Gastrocnemius medialis (tissue), 4 donors: ENCODE measurements around the gene AADACL2.

Experiments used
- CTCF ChIP-seq, 5 experiments: fragments of 450-650 bp in 3 of 5; fragments of 200-600 bp in 2 of 5; sonication (generic) in 2 of 5; IDR thresholded peaks in 4 of 5; conservative IDR thresholded peaks in 1 of 5; 1 replicate in 4 of 5; 2 replicates in 1 of 5; pipeline ENCODE4 v1.5.1; 2016 to 2019; ENCODE audit warnings: antibody characterized with exemption in 5 of 5, mild to moderate bottlenecking in 3 of 5, moderate library complexity in 3 of 5
- POLR2A ChIP-seq, 2 donors: fragments of 450-650 bp; IDR thresholded peaks; one replicate each; pipeline ENCODE4 v1.6.1; 2017; ENCODE audit warnings: antibody characterized with exemption in 2 of 2, mild to moderate bottlenecking in 2 of 2, moderate library complexity in 2 of 2

DNA sequence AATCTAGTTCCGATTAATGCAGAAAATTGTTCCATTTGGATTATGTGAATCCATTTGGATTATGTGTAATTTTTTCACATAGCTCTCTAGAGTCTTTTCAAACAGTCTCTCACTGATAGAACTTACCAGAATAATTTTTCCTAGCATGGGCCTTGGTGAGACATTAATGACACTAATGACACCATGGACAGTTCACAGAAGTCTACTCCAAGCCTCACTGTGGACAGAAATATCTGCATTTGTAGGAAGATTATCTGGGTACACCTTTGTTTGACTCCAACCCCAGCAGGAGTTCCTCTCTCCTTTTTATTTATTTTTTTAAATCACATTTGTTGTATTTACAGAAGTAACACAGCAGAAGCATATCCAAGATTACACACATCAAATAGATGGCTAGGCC lies 27.9 kb downstream of the AADACL2 start:
- no peak for TF ChIP-seq CTCF (IDR thresholded peaks at IDR 0.05 in 4 of 5, conservative IDR thresholded peaks at IDR 0.05 in 1 of 5)
- no peak for TF ChIP-seq POLR2A (IDR thresholded peaks at IDR 0.05)
